Right cardiac atrium (tissue), 5 donors: Measurements from ENCODE around the gene ARL10. TPM values are rescaled to one million over a fixed set of nuclear protein-coding genes. Genes with fewer than 3 reads are reported as not detected.

Experiments used
- ATAC-seq, 2 donors: fragments of 200-7000 bp; cut with Tn5 transposase; one replicate each; pipeline versions ENCODE4 v1.8.0 to v1.9.1; 2020; ENCODE audit warnings: moderate library complexity in 2 of 2, mild to moderate bottlenecking in 1 of 2
- DNase-seq, 3 donors: peaks; one replicate each; pipeline ENCODE4 v3.0.0-alpha.2; 2020
- H3K27ac ChIP-seq: one replicate; pipeline ENCODE4 v1.5.1; 2013; ENCODE audit warnings: mild to moderate bottlenecking, low read length, control low read depth, moderate library complexity
- H3K27me3 ChIP-seq: one replicate; pipeline ENCODE4 v1.6.1; 2013; ENCODE audit not compliant: control insufficient read depth, insufficient read depth
- H3K4me1 ChIP-seq: one replicate; pipeline ENCODE4 v1.6.1; 2013; ENCODE audit warnings: low read length; ENCODE audit not compliant: control insufficient read depth, insufficient read depth
- H3K4me3 ChIP-seq: one replicate; pipeline ENCODE4 v1.5.1; 2013; ENCODE audit warnings: low read length, control low read depth
- H3K9me3 ChIP-seq: one replicate; pipeline ENCODE4 v1.6.1; 2013; ENCODE audit warnings: low read length; ENCODE audit not compliant: control insufficient read depth
- WGBS: extraction: QIAGEN DNeasy Blood & Tissue Kit; methylation state at CpG from one replicate; pipeline ENCODE4 v1.1.7; 2013; 5-methylcytosine and 5-hydroxymethylcytosine counted together
- intact Hi-C, 4 donors: fragments of 100-400 bp; cut with DNase I; formaldehyde crosslinking; loops; one replicate each; pipeline versions ENCODE4 v1.11.0 to v1.14.0; 2022 to 2023
- polyA plus RNA-seq: library from polyadenylated mRNA; stranded (reverse); fragments of 200-250 nt; gene quantifications from one replicate; pipeline ENCODE4 v1.2.3, GENCODE V29; 2013
- total RNA-seq, 4 donors: library from RNA; stranded (reverse); fragmentation: NEBNext Ultra II Directional; extraction: Animal tissue kit (Norgen Biotek cat#: 25700); gene quantifications; one replicate each; pipeline ENCODE4 v1.2.1, GENCODE V29; 2021
- donor health status: healthy with polysubstance abuse.
- donor health status: DM: no; HTN: yes; CAD: no.
- donor health status: DM: no; HTN: no; CAD: no.
- donor health status: DM: no; HTN: yes; CAD: no; lungs with severe emphysema.
- donor health status: DM: yes; HTN: yes; CAD: no.

ARL10 gene
- total and polyA plus RNA-seq, 5 donors: 5.1 to 9.7 (median 8.0) TPM

- no peaks in the 10 kb centered on the region for H3K27me3 ChIP-seq
- DNase-seq (no peak), ATAC-seq (no peak)
- intact Hi-C loops: no loop called here
- H3K4me3 ChIP-seq: no peak overlapping the region
- peaks cover 7% of the 10 kb centered on the region for H3K4me1 ChIP-seq
- no peak overlapping the region for H3K27ac ChIP-seq
- 93% methylated on average over 4 of the region's 4 CpGs for WGBS
- H3K9me3 ChIP-seq: no peaks in the 10 kb centered on the region
Observed at GRCh38 chr5:176391999-176392398, 26.7 kb downstream of the ARL10 start.

GRCh38 chr5:176392526-176392925, 27.2 kb downstream of the ARL10 start:
- intact Hi-C loops: no loop called here
- no peaks in the 10 kb centered on the region for H3K9me3 ChIP-seq
- DNase-seq: peak in 1 of 3 donors; percentile 57
- H3K27me3 ChIP-seq: no peaks in the 10 kb centered on the region
- WGBS: 86% methylated on average over 11 of the region's 11 CpGs
- peaks cover 6% of the 10 kb centered on the region for H3K4me1 ChIP-seq
- H3K4me3 ChIP-seq: no peak overlapping the region
- no peak overlapping the region for H3K27ac ChIP-seq
- no peak for ATAC-seq

- Histone ChIP-seq H3K4me1 (peaks cover 5% of the 10 kb centered on the region), H3K4me3 (no peak overlapping the region), H3K27ac (no peak overlapping the region), H3K27me3 (no peaks in the 10 kb centered on the region), H3K9me3 (no peaks in the 10 kb centered on the region)
- intact Hi-C loops: no loop called here
- WGBS: 91% methylated on average over 9 of the region's 9 CpGs
- no peak for ATAC-seq
- DNase-seq: peak in 1 of 3 donors; percentile 32
Observed at GRCh38 chr5:176394096-176394495, 28.8 kb downstream of the ARL10 start.

- peak overlapping the region; percentile 87 for H3K27ac ChIP-seq
Observed at GRCh38 chr5:176394881-176395675, 29.8 kb downstream of the ARL10 start.

GRCh38 chr5:176396330-176396729, 31.0 kb downstream of the ARL10 start:
- Histone ChIP-seq H3K4me1 (peaks cover 5% of the 10 kb centered on the region), H3K27ac (peak overlapping the region; percentile 73), H3K4me3 (no peak overlapping the region), H3K9me3 (no peaks in the 10 kb centered on the region), H3K27me3 (no peaks in the 10 kb centered on the region)
- DNase-seq (no peak), ATAC-seq (no peak)
- intact Hi-C loops: no loop called here
- WGBS: 47% methylated on average over 6 of the region's 6 CpGs

More at GRCh38 chr5:176394881-176395675, 29.8 kb downstream of the ARL10 start:
- no peaks in the 10 kb centered on the region for H3K9me3 ChIP-seq
- 59% methylated on average over 11 of the region's 11 CpGs for WGBS
- H3K4me1 ChIP-seq: peaks cover 5% of the 10 kb centered on the region
- intact Hi-C loops: no loop called here
- H3K4me3 ChIP-seq: no peak overlapping the region
- H3K27me3 ChIP-seq: no peaks in the 10 kb centered on the region
- peak; percentile 58 to 90 (median 86) for DNase-seq
- ATAC-seq: peak; percentile 78 to 89

GRCh38 chr5:176397736-176398420, 32.6 kb downstream of the ARL10 start:
- no peak overlapping the region for H3K4me3 ChIP-seq
- H3K27me3 ChIP-seq: no peaks in the 10 kb centered on the region
- intact Hi-C loops: no loop called here
- DNase-seq: peak in 1 of 3 donors; percentile 49
- peaks cover 5% of the 10 kb centered on the region for H3K4me1 ChIP-seq
- H3K27ac ChIP-seq: no peak overlapping the region
- no peaks in the 10 kb centered on the region for H3K9me3 ChIP-seq
- no peak for ATAC-seq
- 92% methylated on average over 18 of the region's 18 CpGs for WGBS

- peaks cover 5% of the 10 kb centered on the region for H3K4me1 ChIP-seq
- peak overlapping the region; percentile 79 for H3K27ac ChIP-seq
- ATAC-seq (peak; percentile 24 to 53), DNase-seq (peak in 2 of 3 donors; percentile 65 to 66)
- WGBS: 61% methylated on average over 17 of the region's 17 CpGs
- no peaks in the 10 kb centered on the region for H3K9me3 ChIP-seq
- intact Hi-C loops: no loop called here
- no peak overlapping the region for H3K4me3 ChIP-seq
- H3K27me3 ChIP-seq: no peaks in the 10 kb centered on the region
Observed at GRCh38 chr5:176400382-176401156, 35.3 kb downstream of the ARL10 start.

- H3K27ac ChIP-seq: peak overlapping the region; percentile 25
Observed at GRCh38 chr5:176401281-176402205, 36.3 kb downstream of the ARL10 start.

GRCh38 chr5:176405656-176406435, 40.6 kb downstream of the ARL10 start:
- DNase-seq (no peak), ATAC-seq (no peak)
- Histone ChIP-seq H3K27ac (no peak overlapping the region), H3K9me3 (no peaks in the 10 kb centered on the region), H3K4me3 (no peak overlapping the region), H3K4me1 (no peaks in the 10 kb centered on the region), H3K27me3 (no peaks in the 10 kb centered on the region)
- intact Hi-C loops: no loop called here
- 83% methylated on average over 20 of the region's 20 CpGs for WGBS

More at GRCh38 chr5:176401281-176402205, 36.3 kb downstream of the ARL10 start:
- Histone ChIP-seq H3K27me3 (no peaks in the 10 kb centered on the region), H3K4me3 (no peak overlapping the region), H3K9me3 (no peaks in the 10 kb centered on the region), H3K4me1 (no peaks in the 10 kb centered on the region)
- DNase-seq (peak in 1 of 3 donors; percentile 42), ATAC-seq (no peak)
- intact Hi-C loops: no loop called here
- 68% methylated on average over 22 of the region's 22 CpGs for WGBS
